Measurements from ENCODE around the gene CANX. TPM values are rescaled to one million over a fixed set of nuclear protein-coding genes. Genes with fewer than 3 reads are reported as not detected.
A peak's percentile ranks its signal among the peaks of the same experiment; 100 is the strongest.

CANX gene
- total RNA-seq, 4 donors from 2014 or later: 155 to 550 (median 392) TPM

GRCh38 chr5:179731791-179732411, 33.1 kb downstream of the CANX start:
- H3K27ac ChIP-seq: peak overlapping the region; percentile 81 to 97
- TF ChIP-seq CTCF (IDR thresholded peaks at IDR 0.05) (no peak), POLR2A (IDR thresholded peaks at IDR 0.05) (no peak)
- intact Hi-C loops (cut with DNase I; ENCODE audit: low total_unique reads): no loop called here
- peak; percentile 29 to 31 for DNase-seq
- H3K4me3 ChIP-seq: peak overlapping the region; percentile 61 to 96
- H3K36me3 ChIP-seq: no peaks in the 10 kb centered on the region
- no peaks in the 10 kb centered on the region for H3K9me3 ChIP-seq
- no peaks in the 10 kb centered on the region for H3K27me3 ChIP-seq
- H3K4me1 ChIP-seq: peaks cover 8 to 25% of the 10 kb centered on the region in 2 donors

- peaks cover 8 to 25% of the 10 kb centered on the region in 2 donors for H3K4me1 ChIP-seq
- intact Hi-C loops (cut with DNase I; ENCODE audit: low total_unique reads): no loop called here
Measured at GRCh38 chr5:179732412-179732917, 33.7 kb downstream of the CANX start, which contains the start of gene MAML1. MAML1 (plus strand) TSS chr5:179732822; CDS start chr5:179733113, 291 bp downstream.

GRCh38 chr5:179732918-179733771, 34.4 kb downstream of the CANX start:
- Histone ChIP-seq H3K9me3 (no peaks in the 10 kb centered on the region), H3K4me1 (peaks cover 8 to 25% of the 10 kb centered on the region in 2 donors), H3K36me3 (no peaks in the 10 kb centered on the region), H3K4me3 (peak overlapping the region; percentile 61 to 96), H3K27ac (peak overlapping the region; percentile 97), H3K27me3 (no peaks in the 10 kb centered on the region)
- intact Hi-C loops (cut with DNase I; ENCODE audit: low total_unique reads): no loop called here
- peak; percentile 22 to 25 for DNase-seq
- no peak for TF ChIP-seq POLR2A (IDR thresholded peaks at IDR 0.05)
- TF ChIP-seq CTCF (IDR thresholded peaks at IDR 0.05): peak in 1 of 4 experiments; percentile 14

More at GRCh38 chr5:179732412-179732917, 33.7 kb downstream of the CANX start, which contains the start of gene MAML1:
- TF ChIP-seq CTCF (IDR thresholded peaks at IDR 0.05) (peak in 1 of 4 experiments; percentile 24), POLR2A (IDR thresholded peaks at IDR 0.05) (peak; percentile 76 to 91)
- peak within 1 kb of the TSS; percentile 61 to 96 for H3K4me3 ChIP-seq
- no peaks in the 10 kb centered on the region for H3K9me3 ChIP-seq
- DNase-seq: peak; percentile 100
- no peaks in the 10 kb centered on the region for H3K36me3 ChIP-seq
- H3K27me3 ChIP-seq: no peaks in the 10 kb centered on the region
- H3K27ac ChIP-seq: peak within 1 kb of the TSS; percentile 97

- H3K4me3 ChIP-seq: peak overlapping the region; percentile 61 to 96
- intact Hi-C loops (cut with DNase I; ENCODE audit: low total_unique reads): no loop called here
- H3K27me3 ChIP-seq: no peaks in the 10 kb centered on the region
- DNase-seq: no peak
- H3K36me3 ChIP-seq: no peaks in the 10 kb centered on the region
- H3K9me3 ChIP-seq: no peaks in the 10 kb centered on the region
- TF ChIP-seq CTCF (IDR thresholded peaks at IDR 0.05) (no peak), POLR2A (IDR thresholded peaks at IDR 0.05) (no peak)
- H3K27ac ChIP-seq: peak overlapping the region; percentile 97
- H3K4me1 ChIP-seq: peaks cover 8 to 25% of the 10 kb centered on the region in 2 donors
Measured at GRCh38 chr5:179733772-179734126, 35.0 kb downstream of the CANX start.

All from uterus (tissue), 4 donors.